T-helper 1 cell (primary cell): ENCODE results near the gene SLC9A3.

Source experiments
- DNase-seq, 5 donors: peaks; one replicate each; pipeline ENCODE4 v3.0.0-alpha.2; 2012 to 2020

Gene SLC9A3

GRCh38 chr5:538801-539468 lies 14.7 kb upstream of the SLC9A3 start:
- peak in 1 of 5 donors; percentile 2 for DNase-seq

GRCh38 chr5:538271-538771 lies 14.1 kb upstream of the SLC9A3 start:
- DNase-seq, result peak in 1 of 5 donors; percentile 6

- peak in 1 of 5 donors; percentile 4 for DNase-seq
These were observed 13.4 kb upstream of the SLC9A3 start for GRCh38 chr5:537621-538071.

GRCh38 chr5:537098-537497 lies 12.8 kb upstream of the SLC9A3 start:
- peak in 1 of 5 donors; percentile 4 for DNase-seq

GRCh38 chr5:535846-536698 lies 11.8 kb upstream of the SLC9A3 start:
- no peak for DNase-seq

GRCh38 chr5:534743-535671 lies 10.8 kb upstream of the SLC9A3 start:
- peak in 1 of 5 donors; percentile 5 for DNase-seq

GRCh38 chr5:533955-534742 lies 9.9 kb upstream of the SLC9A3 start:
- no peak for DNase-seq

GRCh38 chr5:533243-533954 lies 9.2 kb upstream of the SLC9A3 start:
- DNase-seq, result no peak

- DNase-seq, result peak in 1 of 5 donors; percentile 8
These were observed 8.4 kb upstream of the SLC9A3 start for GRCh38 chr5:532521-533242.

GRCh38 chr5:531749-532315 lies 7.6 kb upstream of the SLC9A3 start:
- no peak for DNase-seq

GRCh38 chr5:531101-531748 lies 7.0 kb upstream of the SLC9A3 start:
- DNase-seq, result peak in 1 of 5 donors; percentile 6

- no peak for DNase-seq
These were observed 6.0 kb upstream of the SLC9A3 start for GRCh38 chr5:530001-530955.

- DNase-seq, result peak in 2 of 5 donors; percentile 0 to 18
These were observed 4.6 kb upstream of the SLC9A3 start for GRCh38 chr5:528629-529511.

GRCh38 chr5:527646-528628 lies 3.7 kb upstream of the SLC9A3 start:
- DNase-seq, result peak in 2 of 5 donors; percentile 4 to 57

- DNase-seq, result no peak
These were observed 2.3 kb upstream of the SLC9A3 start for GRCh38 chr5:526456-527088.
